Measurements from ENCODE around the gene ENC1. TPM values are rescaled to one million over a fixed set of nuclear protein-coding genes. Genes with fewer than 3 reads are reported as not detected.
A peak's percentile ranks its signal among the peaks of the same experiment; 100 is the strongest.

Gene ENC1
- total and polyA plus RNA-seq, 10 of the 15 experiments (the other 5 are each of a cell fraction or from before 2014, with no cell fraction given) = 8.2 to 55.5 (median 32.1) TPM

DNA sequence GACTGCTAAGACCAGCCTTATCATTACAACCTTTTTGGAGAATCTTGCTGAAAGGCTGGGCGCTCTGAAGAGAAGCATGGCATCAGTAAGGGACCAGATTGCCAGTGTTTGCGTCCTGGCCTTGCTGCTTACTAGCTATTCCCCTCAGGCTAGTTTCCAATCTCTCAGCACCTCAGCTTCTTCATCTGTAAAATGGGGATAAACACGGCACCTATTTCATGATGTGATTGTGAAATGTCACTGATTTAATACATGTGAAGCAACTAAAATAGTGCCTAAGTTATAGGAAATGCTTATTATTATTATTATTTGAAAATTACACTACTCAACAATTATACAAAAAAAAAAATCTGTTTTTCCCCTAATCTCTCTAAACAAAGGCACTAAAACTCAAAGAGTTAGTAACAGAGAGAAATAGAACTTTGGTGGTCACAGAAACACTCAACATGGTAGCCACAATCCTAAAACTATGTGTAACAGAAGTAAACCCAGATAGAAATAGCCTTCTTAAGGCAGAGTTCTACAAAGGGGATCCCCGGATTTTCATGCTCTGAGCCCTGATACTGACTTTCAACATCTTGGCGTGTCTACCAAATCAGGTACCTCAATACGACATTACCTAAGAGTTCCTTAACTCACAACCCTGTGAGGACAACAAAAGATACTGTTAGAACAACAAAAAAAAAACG is 62.0 kb downstream of the ENC1 start (continued):
- TF ChIP-seq CEBPB (IDR thresholded peaks at IDR 0.05; ENCODE audit: borderline replicate concordance in 1 of 2, low read depth in 2 of 2, low read length in 2 of 2) (peak in 1 of 2 experiments; percentile 37; a peak in 1 of 4 replicates), RCOR1 (conservative IDR thresholded peaks at IDR 0.05; ENCODE audit: low read depth, low read length) (no peak), SP1 (IDR thresholded peaks at IDR 0.05; ENCODE audit: low read depth, low read length) (peak; percentile 29), ZNF592 (IDR thresholded peaks at IDR 0.05) (no peak), CREB1 (IDR thresholded peaks at IDR 0.05; ENCODE audit: low read depth) (peak; percentile 37), FOXM1 (IDR thresholded peaks at IDR 0.05; ENCODE audit: low read depth, low read length) (peak; percentile 83; the same call in 1 of the 2 replicates), HDAC6 (IDR thresholded peaks at IDR 0.05; ENCODE audit: unreplicated experiment) (no peak), CUX1 (IDR thresholded peaks at IDR 0.05; ENCODE audit: insufficient replicate concordance, low read depth, low read length) (peak; percentile 34), BCL11A (IDR thresholded peaks at IDR 0.05; ENCODE audit: low read depth, low read length) (peak; percentile 75; the same call in 1 of the 2 replicates), JUND (IDR thresholded peaks at IDR 0.05; ENCODE audit: low read depth, low read length) (no peak), SREBF2 (IDR thresholded peaks at IDR 0.05; ENCODE audit: low read length) (no peak), E2F8 (IDR thresholded peaks at IDR 0.05; ENCODE audit: low read depth, partially characterized antibody) (no peak), ZNF217 (IDR thresholded peaks at IDR 0.05) (0 out of 2 replicates have a peak, but pooled peaks have one; percentile 67), RAD51 (IDR thresholded peaks at IDR 0.05) (no peak), RAD21 (IDR thresholded peaks at IDR 0.05; ENCODE audit: insufficient read depth, low read depth, low read length) (peak; percentile 9; the same call in 1 of the 2 replicates)
- TF ChIP-seq, protein P1, sequence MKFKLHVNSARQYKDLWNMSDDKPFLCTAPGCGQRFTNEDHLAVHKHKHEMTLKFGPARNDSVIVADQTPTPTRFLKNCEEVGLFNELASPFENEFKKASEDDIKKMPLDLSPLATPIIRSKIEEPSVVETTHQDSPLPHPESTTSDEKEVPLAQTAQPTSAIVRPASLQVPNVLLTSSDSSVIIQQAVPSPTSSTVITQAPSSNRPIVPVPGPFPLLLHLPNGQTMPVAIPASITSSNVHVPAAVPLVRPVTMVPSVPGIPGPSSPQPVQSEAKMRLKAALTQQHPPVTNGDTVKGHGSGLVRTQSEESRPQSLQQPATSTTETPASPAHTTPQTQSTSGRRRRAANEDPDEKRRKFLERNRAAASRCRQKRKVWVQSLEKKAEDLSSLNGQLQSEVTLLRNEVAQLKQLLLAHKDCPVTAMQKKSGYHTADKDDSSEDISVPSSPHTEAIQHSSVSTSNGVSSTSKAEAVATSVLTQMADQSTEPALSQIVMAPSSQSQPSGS (IDR thresholded peaks at IDR 0.05; ENCODE audit: low read length) = peak; percentile 62

All from GM12878 (cell line).